Tibial nerve (tissue), 4 donors: ENCODE data around the gene TBC1D5. TPM values are rescaled to one million over a fixed set of nuclear protein-coding genes. Genes with fewer than 3 reads are reported as not detected.

Experiments used
- DNase-seq, 2 donors: peaks; one replicate each; pipeline ENCODE4 v3.0.0-alpha.2; 2019; ENCODE audit warnings: low spot score in 2 of 2
- H3K27ac ChIP-seq, 4 donors: fragments of 200-600 bp; sonication (generic) in 3 of 4; one replicate each; pipeline ENCODE4 v1.5.1; 2017 to 2019; ENCODE audit warnings: mild to moderate bottlenecking in 1 of 4
- H3K27me3 ChIP-seq, 2 donors: fragments of 200-600 bp; sonication (generic) in 1 of 2; one replicate each; pipeline versions ENCODE4 v1.5.1 to v1.6.0; 2017 to 2019
- H3K36me3 ChIP-seq, 3 donors: fragments of 200-600 bp; sonication (generic); one replicate each; pipeline ENCODE4 v1.5.1; 2018 to 2019
- H3K4me1 ChIP-seq, 4 donors: fragments of 200-600 bp; sonication (generic) in 3 of 4; one replicate each; pipeline ENCODE4 v1.5.1; 2017 to 2019
- H3K4me3 ChIP-seq, 4 donors: fragments of 200-600 bp; sonication (generic) in 3 of 4; one replicate each; pipeline ENCODE4 v1.5.1; 2017 to 2019; ENCODE audit warnings: mild to moderate bottlenecking in 1 of 4, moderate library complexity in 1 of 4
- H3K9me3 ChIP-seq, 4 donors: fragments of 200-600 bp; sonication (generic) in 3 of 4; one replicate each; pipeline ENCODE4 v1.5.1; 2017 to 2019
- EP300 ChIP-seq, 2 donors: sonication (generic); formaldehyde crosslinking; IDR thresholded peaks; one replicate each; pipeline ENCODE4 v1.6.1; 2017; ENCODE audit warnings: antibody characterized with exemption in 2 of 2, mild to moderate bottlenecking in 1 of 2
- POLR2A ChIP-seq, 2 donors: fragments of 450-650 bp; IDR thresholded peaks; one replicate each; pipeline ENCODE4 v1.6.1; 2017; ENCODE audit warnings: antibody characterized with exemption in 2 of 2, mild to moderate bottlenecking in 2 of 2, moderate library complexity in 2 of 2
- WGBS, 2 donors: methylation state at CpG; one replicate each; pipeline ENCODE4 v1.1.5; 2018; 5-methylcytosine and 5-hydroxymethylcytosine counted together
- total RNA-seq, 4 donors: library from RNA; depleted of rRNA; stranded (reverse); fragments of >200 nt; gene quantifications; one replicate each; pipeline ENCODE4 v1.1.0, GENCODE V29; 2016
- TF ChIP-seq, protein P1 (sequence below), 5 experiments: fragments of 200-600 bp in 3 of 5; fragments of 450-650 bp in 2 of 5; sonication (generic) in 3 of 5; IDR thresholded peaks; one replicate each; pipeline ENCODE4 v1.5.1; 2016 to 2019; ENCODE audit warnings: antibody characterized with exemption in 5 of 5, mild to moderate bottlenecking in 3 of 5, moderate library complexity in 2 of 5

TBC1D5 gene
- total RNA-seq, 4 donors from 2014 or later: 55.2 to 128 (median 79.4) TPM

DNA sequence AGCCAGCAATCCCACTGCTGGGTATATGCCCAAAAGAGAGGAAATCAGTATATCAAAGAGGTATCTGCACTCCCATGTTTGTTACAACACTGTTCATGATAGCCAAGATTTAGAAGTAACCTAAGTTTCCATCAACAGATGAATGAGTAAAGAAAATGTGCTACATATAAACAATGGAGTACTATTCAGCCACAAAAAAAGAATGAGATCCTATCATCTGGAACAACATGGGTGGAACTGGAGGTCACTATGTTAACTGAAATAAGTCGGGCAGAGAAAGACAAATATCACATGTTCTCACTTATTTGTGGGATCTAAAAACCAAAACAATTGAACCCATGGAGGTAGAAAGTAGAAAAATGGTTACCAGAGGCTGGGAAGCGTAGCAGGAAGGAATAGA, 108.2 kb downstream of the TBC1D5 start:
- H3K27me3 ChIP-seq: no peaks in the 10 kb centered on the region
- WGBS, 2 donors: 56 to 75% methylated on average over 2 of the region's 2 CpGs
- TF ChIP-seq POLR2A (IDR thresholded peaks at IDR 0.05) (no peak), EP300 (IDR thresholded peaks at IDR 0.05) (no peak)
- TF ChIP-seq, protein P1, sequence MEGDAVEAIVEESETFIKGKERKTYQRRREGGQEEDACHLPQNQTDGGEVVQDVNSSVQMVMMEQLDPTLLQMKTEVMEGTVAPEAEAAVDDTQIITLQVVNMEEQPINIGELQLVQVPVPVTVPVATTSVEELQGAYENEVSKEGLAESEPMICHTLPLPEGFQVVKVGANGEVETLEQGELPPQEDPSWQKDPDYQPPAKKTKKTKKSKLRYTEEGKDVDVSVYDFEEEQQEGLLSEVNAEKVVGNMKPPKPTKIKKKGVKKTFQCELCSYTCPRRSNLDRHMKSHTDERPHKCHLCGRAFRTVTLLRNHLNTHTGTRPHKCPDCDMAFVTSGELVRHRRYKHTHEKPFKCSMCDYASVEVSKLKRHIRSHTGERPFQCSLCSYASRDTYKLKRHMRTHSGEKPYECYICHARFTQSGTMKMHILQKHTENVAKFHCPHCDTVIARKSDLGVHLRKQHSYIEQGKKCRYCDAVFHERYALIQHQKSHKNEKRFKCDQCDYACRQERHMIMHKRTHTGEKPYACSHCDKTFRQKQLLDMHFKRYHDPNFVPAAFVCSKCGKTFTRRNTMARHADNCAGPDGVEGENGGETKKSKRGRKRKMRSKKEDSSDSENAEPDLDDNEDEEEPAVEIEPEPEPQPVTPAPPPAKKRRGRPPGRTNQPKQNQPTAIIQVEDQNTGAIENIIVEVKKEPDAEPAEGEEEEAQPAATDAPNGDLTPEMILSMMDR (IDR thresholded peaks at IDR 0.05): no peak
- H3K9me3 ChIP-seq: no peaks in the 10 kb centered on the region
- peaks cover 0 to 39% (median 0%) of the 10 kb centered on the region in 4 donors for H3K4me1 ChIP-seq
- DNase-seq: no peak
- H3K36me3 ChIP-seq: no peaks in the 10 kb centered on the region
- no peak overlapping the region for H3K27ac ChIP-seq
- H3K4me3 ChIP-seq: no peak overlapping the region

DNA sequence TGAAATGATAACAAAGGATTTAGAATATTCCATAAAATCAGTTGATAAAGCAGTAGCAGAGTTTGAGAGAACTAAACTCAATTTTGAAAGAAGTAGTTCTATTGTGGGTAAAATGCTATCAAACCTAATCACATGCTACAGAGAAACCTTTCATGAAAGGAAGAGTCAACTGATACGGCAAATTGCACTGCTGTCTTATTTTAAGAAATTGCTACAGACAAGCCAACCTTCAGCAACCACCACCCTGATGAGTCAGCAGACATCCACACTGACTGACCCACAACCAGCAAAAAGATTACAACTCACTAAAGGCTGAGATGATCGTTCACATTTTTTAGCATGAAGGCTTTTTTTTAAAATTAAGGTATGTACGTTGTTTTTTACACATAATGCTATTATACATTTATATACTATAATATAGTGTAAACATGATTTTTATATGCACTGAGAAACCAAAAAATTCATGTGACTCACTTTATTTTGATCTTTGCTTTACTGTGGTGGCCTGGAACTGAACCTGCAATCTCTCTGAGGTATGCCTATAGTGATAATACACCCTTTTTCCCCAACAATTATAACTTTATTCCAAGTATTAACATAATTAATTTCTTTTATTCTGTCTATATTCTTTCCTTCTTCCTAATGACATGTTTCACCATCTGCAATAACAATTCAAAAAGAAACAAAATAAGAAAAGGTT, 109.9 kb downstream of the TBC1D5 start:
- no peaks in the 10 kb centered on the region for H3K27me3 ChIP-seq
- H3K27ac ChIP-seq: no peak overlapping the region
- no peaks in the 10 kb centered on the region for H3K36me3 ChIP-seq
- no peak for TF ChIP-seq EP300 (IDR thresholded peaks at IDR 0.05)
- no peak for TF ChIP-seq POLR2A (IDR thresholded peaks at IDR 0.05)
- TF ChIP-seq, protein P1 (IDR thresholded peaks at IDR 0.05): no peak
- 43 to 55% methylated on average over 3 of the region's 3 CpGs for WGBS, 2 donors
- no peak overlapping the region for H3K4me3 ChIP-seq
- peaks cover 0 to 32% (median 0%) of the 10 kb centered on the region in 4 donors for H3K4me1 ChIP-seq
- no peak for DNase-seq
- H3K9me3 ChIP-seq: no peaks in the 10 kb centered on the region

DNA sequence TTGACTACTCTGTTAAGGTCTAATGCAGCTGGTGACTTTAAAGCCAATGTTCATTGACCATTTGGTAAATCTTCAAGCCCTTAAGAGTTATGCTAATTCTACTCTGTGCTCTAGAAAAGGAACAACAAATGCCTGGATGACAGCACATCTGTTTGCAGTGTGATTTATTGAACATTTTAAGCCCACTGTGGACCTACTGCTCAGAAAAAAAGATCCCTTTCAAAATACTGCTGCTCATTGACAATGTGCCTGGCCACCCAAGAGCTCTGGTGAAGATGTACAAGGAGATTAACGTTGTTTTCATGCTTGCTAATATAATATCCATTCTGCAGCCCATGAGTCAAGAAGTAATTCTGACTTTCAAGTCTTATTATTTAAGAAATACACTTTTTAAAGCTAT, 110.8 kb downstream of the TBC1D5 start:
- H3K4me1 ChIP-seq: peaks cover 0 to 40% (median 0%) of the 10 kb centered on the region in 4 donors
- H3K36me3 ChIP-seq: no peaks in the 10 kb centered on the region
- WGBS, 2 donors: 54 to 73% methylated on average over 1 of the region's 1 CpG
- no peak for TF ChIP-seq POLR2A (IDR thresholded peaks at IDR 0.05)
- TF ChIP-seq EP300 (IDR thresholded peaks at IDR 0.05): no peak
- TF ChIP-seq, protein P1 (IDR thresholded peaks at IDR 0.05): no peak
- H3K9me3 ChIP-seq: no peaks in the 10 kb centered on the region
- H3K4me3 ChIP-seq: no peak overlapping the region
- no peak for DNase-seq
- H3K27me3 ChIP-seq: no peaks in the 10 kb centered on the region
- H3K27ac ChIP-seq: no peak overlapping the region

DNA sequence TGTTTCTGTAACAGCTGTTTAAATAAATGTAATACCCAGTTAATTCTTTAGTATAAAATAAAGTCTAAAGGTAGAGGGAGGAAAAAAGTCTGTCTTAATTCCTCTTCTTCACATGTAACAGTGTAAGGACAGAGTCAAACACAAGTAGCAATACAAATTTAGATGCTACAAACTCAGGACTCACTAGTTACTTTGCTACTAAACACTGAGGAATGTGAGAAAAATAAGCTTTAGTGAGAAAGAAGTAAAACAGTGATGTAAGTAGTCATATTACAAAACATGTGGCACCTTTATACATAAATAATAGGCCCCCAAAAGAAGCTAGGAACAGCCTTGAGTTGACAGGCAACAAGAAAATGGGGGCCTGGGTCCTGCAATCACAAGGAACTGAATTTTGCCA, 113.0 kb downstream of the TBC1D5 start:
- Histone ChIP-seq H3K9me3 (no peaks in the 10 kb centered on the region), H3K4me1 (peaks cover 0 to 35% (median 0%) of the 10 kb centered on the region in 4 donors), H3K36me3 (no peaks in the 10 kb centered on the region), H3K27me3 (no peaks in the 10 kb centered on the region), H3K4me3 (no peak overlapping the region), H3K27ac (no peak overlapping the region)
- DNase-seq: no peak
- no peak for TF ChIP-seq POLR2A (IDR thresholded peaks at IDR 0.05)

DNA sequence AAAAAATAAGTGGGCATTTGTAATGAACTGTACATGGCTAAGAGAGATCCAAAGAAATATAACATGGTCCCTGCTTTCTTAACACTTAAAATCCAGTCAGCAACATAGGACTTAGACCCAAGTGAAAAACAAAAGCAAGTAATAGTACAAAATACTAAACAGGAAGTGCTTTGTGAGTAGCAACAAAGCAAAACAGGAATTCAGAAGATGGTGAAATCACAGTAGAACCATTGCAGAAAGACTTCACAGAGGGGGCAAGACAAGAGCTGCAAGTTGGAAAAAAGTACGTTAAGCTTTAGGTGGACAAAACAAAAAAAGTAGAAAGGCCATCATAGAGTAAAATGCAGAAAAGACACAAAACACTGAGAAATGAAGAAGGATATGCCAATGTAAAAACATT, 116.0 kb downstream of the TBC1D5 start:
- Histone ChIP-seq H3K27ac (no peak overlapping the region), H3K27me3 (no peaks in the 10 kb centered on the region), H3K9me3 (no peaks in the 10 kb centered on the region), H3K4me1 (peaks cover 0 to 21% (median 0%) of the 10 kb centered on the region in 4 donors), H3K4me3 (no peak overlapping the region), H3K36me3 (no peaks in the 10 kb centered on the region)
- DNase-seq: no peak
- WGBS, 2 donors: 70 to 92% methylated on average over 1 of the region's 1 CpG
- TF ChIP-seq POLR2A (IDR thresholded peaks at IDR 0.05) (no peak), EP300 (IDR thresholded peaks at IDR 0.05) (no peak)
- TF ChIP-seq, protein P1 (IDR thresholded peaks at IDR 0.05): no peak
